IPS DF 19.7 (cell line): ENCODE results near the gene RAPGEF5.

Experiments
- DNase-seq: peaks from one replicate; pipeline ENCODE4 v3.0.0-alpha.2; 2013; ENCODE audit warnings: low read depth, low spot score

Gene RAPGEF5

GRCh38 chr7:22350466-22351328, 6.3 kb downstream of the RAPGEF5 start:
- no peak for DNase-seq

DNA sequence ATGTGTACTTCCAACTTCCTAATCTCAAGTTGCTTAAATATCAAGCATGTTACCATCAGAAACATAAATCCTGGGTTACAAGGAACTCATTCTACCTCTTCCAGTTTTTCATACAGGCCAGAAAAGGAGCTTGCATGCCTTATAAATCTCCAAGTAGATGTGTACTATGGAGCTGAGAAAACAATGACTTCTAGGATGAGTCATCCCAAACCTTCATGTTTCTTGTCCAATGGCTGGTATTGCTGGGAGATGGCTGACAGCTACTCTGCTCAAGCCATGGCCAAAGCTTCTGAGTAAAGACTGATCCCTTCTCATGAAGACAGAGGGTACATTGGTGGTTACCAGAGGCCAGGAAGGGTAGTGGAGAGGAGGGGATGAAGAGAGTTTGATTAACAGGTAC, 8.6 kb downstream of the RAPGEF5 start:
- DNase-seq: no peak

DNA sequence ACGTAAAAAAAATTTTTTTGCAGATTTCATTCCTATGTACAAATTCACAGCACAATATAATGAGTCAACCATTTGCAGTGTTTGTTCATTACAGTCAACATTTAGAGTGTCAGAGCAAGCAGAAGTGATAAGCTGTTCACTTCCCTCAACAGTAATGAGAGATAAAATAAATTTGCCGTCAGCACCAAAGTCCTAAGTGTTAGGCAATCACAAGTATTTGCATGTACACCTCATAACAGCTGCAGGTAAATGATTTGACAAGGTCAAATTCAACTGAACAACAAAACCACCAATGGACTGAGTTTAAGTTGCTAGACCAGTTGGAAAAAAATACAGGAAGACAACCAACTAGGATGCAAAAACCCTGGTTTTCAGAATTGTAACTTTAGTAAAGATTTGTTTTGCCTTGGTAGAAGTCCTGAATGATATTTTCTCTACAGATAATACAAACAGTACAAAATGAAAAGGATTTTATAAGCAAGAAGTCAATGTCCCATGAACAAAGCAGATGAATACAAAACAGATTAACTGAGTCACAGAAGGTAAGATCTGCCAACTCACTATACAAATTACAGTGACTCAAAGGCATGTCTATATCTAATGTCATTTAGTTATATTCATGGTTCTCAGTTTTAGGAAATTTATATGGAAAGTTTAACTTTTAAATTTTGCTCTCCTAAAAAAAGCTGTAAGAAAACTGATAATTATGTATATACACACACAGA, 10.4 kb downstream of the RAPGEF5 start:
- DNase-seq: no peak

- no peak for DNase-seq
These were observed 12.3 kb downstream of the RAPGEF5 start for GRCh38 chr7:22344655-22345054.

GRCh38 chr7:22343612-22344011, 13.3 kb downstream of the RAPGEF5 start:
- no peak for DNase-seq

GRCh38 chr7:22343071-22343470, 13.9 kb downstream of the RAPGEF5 start:
- DNase-seq: no peak

DNA sequence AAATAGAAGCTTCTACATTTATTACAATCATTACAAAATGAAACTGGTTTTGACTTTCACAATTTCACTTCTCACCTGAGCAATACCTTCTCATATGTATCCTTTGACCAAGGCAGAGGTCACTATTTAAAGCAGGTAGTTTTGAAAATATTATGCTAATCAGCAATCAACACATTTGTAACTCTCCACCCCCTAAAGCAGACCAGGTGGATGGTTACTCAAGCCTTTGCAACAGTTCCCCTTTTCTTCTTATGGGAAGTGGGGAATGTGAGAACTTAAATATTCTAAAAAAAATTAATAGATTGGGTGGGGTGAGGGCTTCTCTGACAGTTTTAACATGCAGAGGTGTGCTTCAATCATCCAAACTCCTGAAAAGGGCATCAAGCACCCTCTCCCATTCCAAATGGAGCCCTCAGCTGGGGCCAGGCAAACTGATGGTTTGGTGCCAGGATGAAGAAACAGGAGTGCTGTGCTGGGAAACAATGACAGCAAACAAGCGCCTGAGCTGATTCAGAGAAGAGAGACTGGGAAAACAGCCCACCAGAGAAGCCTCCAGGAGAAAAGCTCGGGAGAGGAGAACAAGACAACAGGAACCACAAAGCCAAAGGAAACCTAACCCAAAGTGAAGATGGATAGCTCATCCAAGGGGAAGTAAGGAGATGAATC, 17.1 kb downstream of the RAPGEF5 start:
- DNase-seq: no peak

DNA sequence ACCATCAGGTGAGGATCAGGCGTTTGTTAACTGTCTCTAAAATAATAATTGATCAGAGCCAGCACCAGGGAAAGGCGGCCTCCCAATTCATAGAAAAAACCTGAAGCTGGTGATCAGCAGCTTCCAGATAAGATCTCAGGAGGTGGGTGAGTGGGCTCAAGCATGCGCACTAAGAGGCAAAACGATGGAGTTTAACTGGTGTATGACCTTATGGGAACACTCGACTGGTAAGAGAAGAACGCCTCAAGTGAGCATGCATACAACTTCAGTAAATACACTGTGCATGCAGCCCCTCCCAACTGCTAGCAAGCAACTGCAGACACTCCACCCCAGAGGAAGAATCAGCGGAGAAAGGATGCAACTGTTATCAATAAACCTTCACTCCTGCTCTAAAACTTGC, 18.1 kb downstream of the RAPGEF5 start:
- no peak for DNase-seq

- no peak for DNase-seq
These were observed 18.5 kb downstream of the RAPGEF5 start for GRCh38 chr7:22338411-22338810.

GRCh38 chr7:22333680-22334141, 23.2 kb downstream of the RAPGEF5 start:
- DNase-seq: no peak

DNA sequence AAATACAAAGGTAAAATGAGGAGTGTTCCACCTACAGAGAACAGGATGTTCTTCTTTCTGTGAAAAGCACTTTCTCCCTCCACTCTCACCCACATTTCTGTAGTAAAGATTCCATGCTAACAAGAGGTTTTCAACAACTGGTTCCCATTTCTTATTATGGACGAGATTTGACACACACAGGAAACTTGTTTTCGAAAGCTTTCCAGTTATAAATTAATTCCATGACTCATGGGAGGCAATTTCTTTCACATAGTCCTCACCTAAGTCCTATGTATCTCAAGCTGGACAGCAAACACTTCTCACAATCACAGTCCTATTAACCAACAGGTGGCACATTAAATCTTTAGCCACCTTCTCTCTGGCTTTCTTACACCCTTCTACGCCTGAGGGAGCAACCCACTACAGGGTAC, 24.5 kb downstream of the RAPGEF5 start:
- DNase-seq: no peak

DNA sequence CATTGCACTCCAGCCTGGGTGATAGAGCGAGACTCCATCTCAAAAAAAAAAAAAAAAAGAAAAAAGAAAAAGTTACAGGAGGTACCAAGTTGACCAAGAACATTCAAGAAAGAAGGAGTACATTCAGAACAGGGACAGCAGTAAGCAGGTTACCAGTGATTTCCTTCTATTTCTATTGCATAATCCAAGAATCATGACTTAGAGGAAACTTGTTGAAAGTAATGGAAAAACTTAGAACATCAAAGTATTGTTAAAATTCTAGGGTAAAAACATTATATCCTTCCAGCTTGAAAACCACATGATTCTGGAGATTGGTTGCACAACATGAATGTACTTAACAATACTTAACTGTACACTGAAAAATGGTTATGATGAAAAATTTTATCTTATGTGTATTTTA, 25.2 kb downstream of the RAPGEF5 start:
- DNase-seq: no peak

DNA sequence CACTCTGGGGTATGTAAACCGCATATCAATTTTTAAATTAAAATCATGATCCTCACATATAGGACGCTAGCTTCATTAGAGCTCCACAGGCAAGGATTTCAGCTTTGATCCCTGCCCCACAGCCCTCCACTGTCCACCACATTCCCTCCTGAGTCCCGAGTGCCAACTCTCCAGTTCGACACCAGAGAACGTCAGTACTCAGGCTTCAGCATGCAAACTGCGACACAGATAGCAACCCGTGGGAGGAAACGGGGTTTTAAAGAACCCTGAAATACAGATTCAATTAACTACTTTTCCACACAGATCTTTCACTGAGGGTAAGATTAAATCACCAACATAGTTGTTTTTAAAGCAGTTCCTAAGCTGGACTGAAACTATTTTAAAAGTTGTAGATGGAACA, 26.1 kb downstream of the RAPGEF5 start:
- DNase-seq: no peak

- DNase-seq: no peak
These were observed 27.0 kb downstream of the RAPGEF5 start for GRCh38 chr7:22329816-22330524.

- DNase-seq: no peak
These were observed 30.8 kb downstream of the RAPGEF5 start for GRCh38 chr7:22326181-22326580.

DNA sequence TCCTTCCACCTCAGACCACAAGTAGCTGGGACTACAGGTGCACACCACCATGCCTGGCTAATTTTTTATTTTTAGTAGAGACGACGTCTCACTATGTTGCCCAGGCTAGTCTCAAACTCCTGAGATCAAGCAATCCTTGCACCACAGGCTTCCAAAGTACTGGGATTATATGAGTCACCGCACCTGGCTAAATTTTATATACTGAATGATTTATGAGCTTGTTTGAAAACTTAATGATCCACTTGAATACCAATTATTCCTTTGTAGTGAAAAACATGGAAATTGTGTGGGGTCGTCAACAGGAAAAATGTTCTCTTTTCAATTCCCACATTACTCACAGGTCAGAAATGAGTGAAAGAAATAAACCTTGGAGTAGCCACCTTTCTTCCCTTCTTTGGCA, 31.3 kb downstream of the RAPGEF5 start:
- DNase-seq: no peak

GRCh38 chr7:22323714-22324113, 33.2 kb downstream of the RAPGEF5 start:
- DNase-seq: no peak

GRCh38 chr7:22320416-22320815, 36.5 kb downstream of the RAPGEF5 start:
- no peak for DNase-seq

GRCh38 chr7:22319424-22320403, 37.2 kb downstream of the RAPGEF5 start:
- DNase-seq: no peak

DNA sequence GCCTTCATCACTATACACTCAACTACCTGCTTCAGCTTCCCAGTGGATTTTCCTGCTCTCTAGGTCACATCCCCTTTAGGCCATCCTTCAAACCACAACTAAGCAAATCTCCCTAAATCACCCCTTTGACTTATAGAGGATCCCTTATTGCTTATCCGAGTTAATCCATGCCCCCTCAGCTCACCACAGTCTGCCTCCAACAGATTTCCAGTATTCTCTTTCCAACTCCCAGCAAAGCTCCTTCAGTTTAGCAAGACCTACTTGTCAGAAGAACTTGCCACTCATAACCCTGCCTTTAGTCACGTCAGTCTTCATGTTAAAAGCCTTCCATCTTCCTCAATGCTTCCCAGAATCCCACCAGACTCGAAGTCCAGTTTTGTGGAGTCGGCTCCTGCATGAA, 38.6 kb downstream of the RAPGEF5 start:
- DNase-seq: no peak

DNA sequence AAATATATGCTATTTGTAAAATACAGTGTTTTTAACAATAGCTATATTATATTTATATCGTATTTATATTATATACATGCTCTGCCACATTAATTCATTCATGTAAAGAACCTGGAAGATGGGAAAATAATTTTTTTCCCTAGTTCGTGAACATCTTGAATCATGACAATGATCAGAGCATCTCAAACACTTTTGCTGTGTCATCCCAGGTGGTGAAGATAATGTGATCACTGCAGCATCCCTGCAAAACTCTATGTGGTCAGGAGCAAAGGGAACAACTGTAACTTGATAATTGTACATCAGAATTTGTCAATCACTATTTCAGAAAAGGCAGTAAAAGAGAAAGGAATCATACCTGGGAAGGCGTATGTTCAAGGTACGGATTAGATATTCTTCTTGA, 39.3 kb downstream of the RAPGEF5 start:
- no peak for DNase-seq
